Smooth muscle cell (in vitro differentiated cells): ENCODE data around the gene P2RY6. TPM values are rescaled to one million over a fixed set of nuclear protein-coding genes. Genes with fewer than 3 reads are reported as not detected.

Experiments used
- DNase-seq: peaks from one replicate; lab custom pipeline; 2025; ENCODE audit not compliant: unreplicated experiment; lab: John Stamatoyannopoulos, UW
- H2AFZ ChIP-seq: fragments of 200-600 bp; sonication (generic); 2 replicates; pipeline ENCODE4 v1.6.0; 2016; ENCODE audit warnings: antibody characterized with exemption, low read depth, mild to moderate bottlenecking
- H3F3A ChIP-seq: fragments of 200-600 bp; sonication (generic); 2 replicates; pipeline ENCODE4 v1.6.0; 2017; ENCODE audit warnings: antibody characterized with exemption, low read depth
- H3K27ac ChIP-seq: fragments of 200-600 bp; sonication (generic); 2 replicates; pipeline ENCODE4 v1.5.1; 2016; ENCODE audit warnings: low read depth, mild to moderate bottlenecking
- H3K27me3 ChIP-seq: fragments of 200-600 bp; sonication (generic); 2 replicates; pipeline ENCODE4 v1.6.1; 2016; ENCODE audit warnings: low read depth, mild to moderate bottlenecking
- H3K36me3 ChIP-seq: fragments of 200-600 bp; sonication (generic); 2 replicates; pipeline ENCODE4 v1.5.1; 2016; ENCODE audit warnings: low read depth
- H3K4me1 ChIP-seq: fragments of 200-600 bp; sonication (generic); 2 replicates; pipeline ENCODE4 v1.5.1; 2016; ENCODE audit warnings: low read depth
- H3K4me2 ChIP-seq: fragments of 200-600 bp; sonication (generic); 2 replicates; pipeline ENCODE4 v1.6.0; 2016; ENCODE audit warnings: mild to moderate bottlenecking
- H3K4me3 ChIP-seq: fragments of 200-600 bp; sonication (generic); 2 replicates; pipeline ENCODE4 v1.5.1; 2016; ENCODE audit warnings: mild to moderate bottlenecking
- H3K79me2 ChIP-seq: fragments of 200-600 bp; sonication (generic); 2 replicates; pipeline ENCODE4 v1.6.0; 2016; ENCODE audit warnings: low read depth, mild to moderate bottlenecking
- H3K9ac ChIP-seq: fragments of 200-600 bp; sonication (generic); 2 replicates; pipeline ENCODE4 v1.6.0; 2016; ENCODE audit warnings: low read depth
- H3K9me3 ChIP-seq: fragments of 200-600 bp; sonication (generic); replicated peaks from 2 replicates; pipeline ENCODE4 v1.5.1; 2016; ENCODE audit warnings: low read depth
- H4K20me1 ChIP-seq: fragments of 200-600 bp; sonication (generic); 2 replicates; pipeline ENCODE4 v1.6.0; 2016; ENCODE audit warnings: low read depth
- CTCF ChIP-seq: fragments of 200-600 bp; sonication (generic); IDR thresholded peaks from 2 replicates; pipeline ENCODE4 v1.5.1; 2017; ENCODE audit warnings: borderline replicate concordance, mild to moderate bottlenecking, antibody characterized with exemption; ENCODE audit not compliant: insufficient read depth, poor library complexity, severe bottlenecking
- WGBS: methylation state at CpG from one replicate; pipeline ENCODE4 v1.1.7; 2016; ENCODE audit warnings: low lambda C conversion rate; 5-methylcytosine and 5-hydroxymethylcytosine counted together
- polyA plus RNA-seq: library from polyadenylated mRNA; unstranded; fragments of >200 nt; fragmentation: Nextera tagmentation; extraction: Ambion mirVana; gene quantifications from 2 replicates; pipeline ENCODE4 v1.2.1, GENCODE V29; 2016
- total RNA-seq: library from RNA; depleted of rRNA; stranded (reverse); fragments of >200 nt; gene quantifications from 2 replicates; pipeline ENCODE4 v1.2.3, GENCODE V29; 2014

P2RY6 gene
- total and polyA plus RNA-seq, 2 experiments from 2014 or later, result 3.7 to 13.8 TPM

- Histone ChIP-seq H3K9ac (no peak overlapping the region), H2AFZ (no peak overlapping the region), H3K4me1 (no peaks in the 10 kb centered on the region), H3K4me2 (peak overlapping the region; percentile 84), H3F3A (no peaks in the 10 kb centered on the region), H3K27ac (no peak overlapping the region), H3K36me3 (no peaks in the 10 kb centered on the region), H3K79me2 (peaks cover 79% of the 10 kb centered on the region), H4K20me1 (peaks cover 99% of the 10 kb centered on the region), H3K27me3 (no peaks in the 10 kb centered on the region), H3K9me3 (no peaks in the 10 kb centered on the region), H3K4me3 (peak overlapping the region; percentile 45)
- no peak for TF ChIP-seq CTCF
- 22% methylated on average over 9 of the region's 54 CpGs for WGBS
- no peak for DNase-seq
Observed at GRCh38 chr11:73342633-73343032, 70.5 kb downstream of the P2RY6 start.

- no peak for DNase-seq
- 95% methylated on average over 9 of the region's 40 CpGs for WGBS
- Histone ChIP-seq H3K4me1 (no peaks in the 10 kb centered on the region), H4K20me1 (peaks cover 99% of the 10 kb centered on the region), H3F3A (no peaks in the 10 kb centered on the region), H3K27ac (no peak overlapping the region), H3K27me3 (no peaks in the 10 kb centered on the region), H3K79me2 (peaks cover 72% of the 10 kb centered on the region), H3K9ac (no peak overlapping the region), H3K36me3 (no peaks in the 10 kb centered on the region), H2AFZ (no peak overlapping the region), H3K4me2 (peak overlapping the region; percentile 84), H3K9me3 (no peaks in the 10 kb centered on the region), H3K4me3 (peak overlapping the region; percentile 45)
- TF ChIP-seq CTCF, result no peak
Observed at GRCh38 chr11:73343076-73343873, 71.1 kb downstream of the P2RY6 start.

- H3K9me3 ChIP-seq, result no peaks in the 10 kb centered on the region
- DNase-seq, result no peak
- H3K9ac ChIP-seq, result no peak overlapping the region
- H3K27ac ChIP-seq, result no peak overlapping the region
- H3K27me3 ChIP-seq, result no peaks in the 10 kb centered on the region
- WGBS, result 91% methylated on average over 16 of the region's 20 CpGs
- no peak overlapping the region for H2AFZ ChIP-seq
- H3F3A ChIP-seq, result no peaks in the 10 kb centered on the region
- no peaks in the 10 kb centered on the region for H3K4me1 ChIP-seq
- H3K4me3 ChIP-seq, result no peak overlapping the region
- H4K20me1 ChIP-seq, result peaks cover 99% of the 10 kb centered on the region
- no peaks in the 10 kb centered on the region for H3K36me3 ChIP-seq
- H3K79me2 ChIP-seq, result peaks cover 63% of the 10 kb centered on the region
- H3K4me2 ChIP-seq, result no peak overlapping the region
- TF ChIP-seq CTCF, result no peak
Observed at GRCh38 chr11:73344191-73344607, 72.1 kb downstream of the P2RY6 start.
